HEK293 (cell line): ENCODE data around the gene EPHA2.

Experiments
- ATF2 ChIP-seq: fragments of 450-650 bp; formaldehyde crosslinking; IDR thresholded peaks from 2 replicates; pipeline ENCODE4 v1.5.1; 2016; ENCODE audit warnings: missing biosample characterization, missing genetic modification characterization, low read depth
- CTCF ChIP-seq: fragments of 450-650 bp; formaldehyde crosslinking; IDR thresholded peaks from 2 replicates; pipeline ENCODE4 v1.5.1; 2016; ENCODE audit warnings: missing biosample characterization, missing genetic modification characterization
- GLI2 ChIP-seq: fragments of 450-650 bp; formaldehyde crosslinking; IDR thresholded peaks from 2 replicates; pipeline ENCODE4; 2017; ENCODE audit warnings: missing biosample characterization, missing genetic modification characterization, low read depth, borderline replicate concordance
- KLF16 ChIP-seq: fragments of 450-650 bp; formaldehyde crosslinking; IDR thresholded peaks from 2 replicates; pipeline ENCODE4 v1.5.1; 2017; ENCODE audit warnings: missing biosample characterization, missing genetic modification characterization
- REST ChIP-seq: fragments of 450-650 bp; formaldehyde crosslinking; IDR thresholded peaks from 2 replicates; pipeline ENCODE4 v1.5.1; 2016; ENCODE audit warnings: missing biosample characterization, missing genetic modification characterization
- SETDB1 ChIP-seq: IDR thresholded peaks from one replicate; pipeline ENCODE4 v1.6.1; 2017; ENCODE audit warnings: mild to moderate bottlenecking, low read length, moderate library complexity, mixed read lengths; ENCODE audit not compliant: insufficient read length
- ZBTB7A ChIP-seq: fragments of 450-650 bp; formaldehyde crosslinking; IDR thresholded peaks from 2 replicates; pipeline ENCODE4 v1.5.1; 2016; ENCODE audit warnings: low read depth, missing biosample characterization, missing genetic modification characterization
- ZFP37 ChIP-seq: fragments of 450-650 bp; formaldehyde crosslinking; IDR thresholded peaks from 2 replicates; pipeline ENCODE4 v1.5.1; 2016; ENCODE audit warnings: missing biosample characterization, missing genetic modification characterization
- ZNF223 ChIP-seq: fragments of 450-650 bp; formaldehyde crosslinking; IDR thresholded peaks from 2 replicates; pipeline ENCODE4 v1.5.1; 2016; ENCODE audit warnings: missing biosample characterization, missing genetic modification characterization
- ZNF398 ChIP-seq: fragments of 450-650 bp; formaldehyde crosslinking; IDR thresholded peaks from 2 replicates; pipeline ENCODE4 v1.5.1; 2017; ENCODE audit warnings: missing biosample characterization, missing genetic modification characterization
- ZNF529 ChIP-seq: fragments of 450-650 bp; formaldehyde crosslinking; IDR thresholded peaks from 2 replicates; pipeline ENCODE4 v1.5.1; 2017; ENCODE audit warnings: missing genetic modification characterization, missing biosample characterization; ENCODE audit not compliant: insufficient replicate concordance
- ZNF544 ChIP-seq: fragments of 450-650 bp; formaldehyde crosslinking; IDR thresholded peaks from 2 replicates; pipeline ENCODE4 v1.5.0; 2017; ENCODE audit warnings: missing biosample characterization, missing genetic modification characterization
- ZNF747 ChIP-seq: fragments of 450-650 bp; formaldehyde crosslinking; IDR thresholded peaks from 2 replicates; pipeline ENCODE4 v1.5.1; 2016; ENCODE audit warnings: missing biosample characterization, missing genetic modification characterization
- ZNF777 ChIP-seq: fragments of 450-650 bp; formaldehyde crosslinking; IDR thresholded peaks from 2 replicates; pipeline ENCODE4 v1.5.1; 2017; ENCODE audit warnings: missing biosample characterization, missing genetic modification characterization, borderline replicate concordance

GRCh38 chr1:16101623-16102022, 54.2 kb downstream of the EPHA2 start:
- TF ChIP-seq CTCF (tag by site-specific recombination) (no peak), ZNF529 (no peak), KLF16 (tag by site-specific recombination) (no peak), ZNF777 (no peak), ATF2 (tag by site-specific recombination) (no peak), ZNF544 (tag by site-specific recombination) (no peak), ZNF398 (tag by site-specific recombination) (no peak), ZBTB7A (tag by site-specific recombination) (no peak), REST (no peak), ZNF747 (no peak), ZFP37 (tag by site-specific recombination) (no peak), GLI2 (tag by site-specific recombination) (no peak), SETDB1 (no peak), ZNF223 (tag by site-specific recombination) (no peak)
